BLaER1 (cell line): ENCODE results near the gene NOD1.
"Not testable (repeated sequence)": the region's sequence is repeated elsewhere in the genome, so short reads cannot be mapped to it uniquely, and the experiment has no call there.

Experiments
- H3K27ac ChIP-seq: shearing (Covaris generic); formaldehyde crosslinking; 2 replicates; pipeline ENCODE4 v1.8.1; 2022
- H3K27me3 ChIP-seq: shearing (Covaris generic); formaldehyde crosslinking; 2 replicates; pipeline ENCODE4 v1.8.1; 2022
- H3K36me3 ChIP-seq: shearing (Covaris generic); formaldehyde crosslinking; 2 replicates; pipeline ENCODE4 v1.8.1; 2022
- H3K4me1 ChIP-seq: shearing (Covaris generic); formaldehyde crosslinking; 2 replicates; pipeline ENCODE4 v1.8.1; 2022
- H3K4me2 ChIP-seq: shearing (Covaris generic); formaldehyde crosslinking; 2 replicates; pipeline ENCODE4 v1.8.1; 2022
- H3K4me3 ChIP-seq: shearing (Covaris generic); formaldehyde crosslinking; 2 replicates; pipeline ENCODE4 v1.8.1; 2022
- H3K9ac ChIP-seq: shearing (Covaris generic); formaldehyde crosslinking; 2 replicates; pipeline ENCODE4 v1.8.1; 2022
- H3K9me3 ChIP-seq: shearing (Covaris generic); formaldehyde crosslinking; 2 replicates; pipeline ENCODE4 v1.8.1; 2022
- H4K20me1 ChIP-seq: shearing (Covaris generic); formaldehyde crosslinking; 2 replicates; pipeline ENCODE4 v1.8.1; 2022
- Cebpa-rat ChIP-seq: shearing (Covaris generic); IDR thresholded peaks from 2 replicates; pipeline ENCODE4 v1.8.1; 2022

NOD1 gene

GRCh38 chr7:30515761-30516160 is 37.2 kb upstream of the NOD1 start:
- no peak overlapping the region for H3K9ac ChIP-seq
- no peaks in the 10 kb centered on the region for H3K27me3 ChIP-seq

GRCh38 chr7:30514776-30515175 is 36.2 kb upstream of the NOD1 start:
- no peaks in the 10 kb centered on the region for H3K4me1 ChIP-seq

More at GRCh38 chr7:30515761-30516160, 37.2 kb upstream of the NOD1 start:
- H3K4me3 ChIP-seq: no peak overlapping the region
- no peaks in the 10 kb centered on the region for H4K20me1 ChIP-seq
- H3K9me3 ChIP-seq: no peaks in the 10 kb centered on the region
- no peak for TF ChIP-seq Cebpa-rat
- H3K4me2 ChIP-seq: no peak overlapping the region
- H3K27ac ChIP-seq: no peak overlapping the region
- H3K4me1 ChIP-seq: peaks cover 5% of the 10 kb centered on the region
- H3K36me3 ChIP-seq: no peaks in the 10 kb centered on the region

GRCh38 chr7:30514177-30514576 is 35.6 kb upstream of the NOD1 start:
- Histone ChIP-seq H4K20me1 (no peaks in the 10 kb centered on the region), H3K36me3 (no peaks in the 10 kb centered on the region), H3K9ac (no peak overlapping the region), H3K4me3 (no peak overlapping the region), H3K4me2 (no peak overlapping the region), H3K27ac (no peak overlapping the region), H3K4me1 (no peaks in the 10 kb centered on the region), H3K9me3 (no peaks in the 10 kb centered on the region), H3K27me3 (no peaks in the 10 kb centered on the region)
- TF ChIP-seq Cebpa-rat: no peak

More at GRCh38 chr7:30514776-30515175, 36.2 kb upstream of the NOD1 start:
- no peaks in the 10 kb centered on the region for H3K36me3 ChIP-seq
- TF ChIP-seq Cebpa-rat: no peak
- no peak overlapping the region for H3K4me2 ChIP-seq
- no peaks in the 10 kb centered on the region for H3K9me3 ChIP-seq
- H3K9ac ChIP-seq: no peak overlapping the region
- no peak overlapping the region for H3K4me3 ChIP-seq
- no peaks in the 10 kb centered on the region for H3K27me3 ChIP-seq
- no peaks in the 10 kb centered on the region for H4K20me1 ChIP-seq
- H3K27ac ChIP-seq: no peak overlapping the region

GRCh38 chr7:30513762-30514161 is 35.2 kb upstream of the NOD1 start:
- H3K9me3 ChIP-seq: no peaks in the 10 kb centered on the region
- H3K4me3 ChIP-seq: no peak overlapping the region
- H3K4me1 ChIP-seq: no peaks in the 10 kb centered on the region
- H3K4me2 ChIP-seq: no peak overlapping the region
- H3K36me3 ChIP-seq: no peaks in the 10 kb centered on the region
- no peaks in the 10 kb centered on the region for H3K27me3 ChIP-seq
- TF ChIP-seq Cebpa-rat: no peak
- no peak overlapping the region for H3K27ac ChIP-seq
- no peaks in the 10 kb centered on the region for H4K20me1 ChIP-seq
- no peak overlapping the region for H3K9ac ChIP-seq

- H3K9ac ChIP-seq: no peak overlapping the region
- no peaks in the 10 kb centered on the region for H3K36me3 ChIP-seq
- H3K9me3 ChIP-seq: peaks cover 7% of the 10 kb centered on the region
- H3K4me2 ChIP-seq: no peak overlapping the region
- no peak for TF ChIP-seq Cebpa-rat
- no peaks in the 10 kb centered on the region for H3K4me1 ChIP-seq
- no peak overlapping the region for H3K27ac ChIP-seq
- no peaks in the 10 kb centered on the region for H4K20me1 ChIP-seq
- H3K27me3 ChIP-seq: no peaks in the 10 kb centered on the region
- no peak overlapping the region for H3K4me3 ChIP-seq
These were observed 33.5 kb upstream of the NOD1 start for GRCh38 chr7:30511973-30512662.

- peaks cover 12% of the 10 kb centered on the region for H3K9me3 ChIP-seq
- H3K4me2 ChIP-seq: no peak overlapping the region
- no peak overlapping the region for H3K9ac ChIP-seq
- no peaks in the 10 kb centered on the region for H4K20me1 ChIP-seq
- no peaks in the 10 kb centered on the region for H3K36me3 ChIP-seq
- no peaks in the 10 kb centered on the region for H3K27me3 ChIP-seq
- H3K4me3 ChIP-seq: no peak overlapping the region
- no peaks in the 10 kb centered on the region for H3K4me1 ChIP-seq
- no peak for TF ChIP-seq Cebpa-rat
- no peak overlapping the region for H3K27ac ChIP-seq
These were observed 32.9 kb upstream of the NOD1 start for GRCh38 chr7:30511494-30511893.

- Histone ChIP-seq H3K4me2 (no peak overlapping the region), H3K36me3 (no peaks in the 10 kb centered on the region), H3K27me3 (no peaks in the 10 kb centered on the region), H3K9ac (no peak overlapping the region), H3K27ac (no peak overlapping the region), H3K4me1 (peaks cover 2% of the 10 kb centered on the region), H4K20me1 (no peaks in the 10 kb centered on the region), H3K4me3 (no peak overlapping the region), H3K9me3 (peaks cover 12% of the 10 kb centered on the region)
- no peak for TF ChIP-seq Cebpa-rat
These were observed 31.8 kb upstream of the NOD1 start for GRCh38 chr7:30510124-30511075.

GRCh38 chr7:30509171-30509857 is 30.7 kb upstream of the NOD1 start:
- not testable (repeated sequence) for H3K4me2 ChIP-seq

GRCh38 chr7:30507346-30507900 is 28.8 kb upstream of the NOD1 start:
- not testable (repeated sequence) for H3K9ac ChIP-seq, H3K27me3 ChIP-seq, H3K27ac ChIP-seq, H3K4me3 ChIP-seq, H3K36me3 ChIP-seq, H3K4me2 ChIP-seq
- H3K9me3 ChIP-seq: peaks cover 12% of the 10 kb centered on the region
- peaks cover 12% of the 10 kb centered on the region for H4K20me1 ChIP-seq
- H3K4me1 ChIP-seq: peaks cover 23% of the 10 kb centered on the region

More at GRCh38 chr7:30509171-30509857, 30.7 kb upstream of the NOD1 start:
- H3K9me3 ChIP-seq: peaks cover 12% of the 10 kb centered on the region
- H3K36me3 ChIP-seq, H3K27ac ChIP-seq, H3K9ac ChIP-seq, H3K4me3 ChIP-seq, H3K4me1 ChIP-seq, H4K20me1 ChIP-seq, H3K27me3 ChIP-seq: not testable (repeated sequence)
